ENCODE results near the gene ZIC5. TPM values are rescaled to one million over a fixed set of nuclear protein-coding genes. Genes with fewer than 3 reads are reported as not detected.

ZIC5 gene
- total and polyA plus RNA-seq, 9 of the 15 experiments (the other 6 are each of a cell fraction or from before 2014, with no cell fraction given), result 0.57 to 2.0 (median 1.1) TPM

- Histone ChIP-seq H3K27me3 (ENCODE audit: control insufficient read depth in 2 of 2, insufficient read depth in 2 of 2, low read length in 2 of 2) (no peaks in the 10 kb centered on the region), H3K9me3 (replicated peaks; ENCODE audit: control insufficient read depth, insufficient read depth, low read depth, low read length) (no peaks in the 10 kb centered on the region), H3K9me1 (ENCODE audit: control insufficient read depth, insufficient read depth, low read length) (no peaks in the 10 kb centered on the region), H3K4me3 (peak overlapping the region; percentile 59), H3K9ac (ENCODE audit: insufficient read depth in 1 of 2, low read depth in 2 of 2, low read length in 2 of 2) (peak overlapping the region; percentile 65 to 92), H2AFZ (ENCODE audit: low read depth, low read length) (no peak overlapping the region), H3K4me2 (ENCODE audit: insufficient read depth, low read length) (peak overlapping the region; percentile 85), H3K27ac (ENCODE audit: extremely low read depth, low read depth, low read length) (peak overlapping the region; percentile 92), H4K20me1 (replicated peaks; ENCODE audit: control insufficient read depth, insufficient read depth, low read length) (no peaks in the 10 kb centered on the region), H3K36me3 (ENCODE audit: control insufficient read depth, insufficient read depth, low read length) (peaks cover 14% of the 10 kb centered on the region; the same call in 1 of the 3 replicates), H3K79me2 (ENCODE audit: control insufficient read depth, insufficient read depth, low read length) (peaks cover 31% of the 10 kb centered on the region), H3K4me1 (replicated peaks in 1 of 2; ENCODE audit: control insufficient read depth in 2 of 2, insufficient read depth in 2 of 2, low read length in 2 of 2) (peaks cover 5 to 47% of the 10 kb centered on the region in 2 experiments; a peak in 3 of 5 replicates)
- CTCF ChIA-PET (ENCODE audit: low intra/inter-chr PET ratio), result no interaction called here
- BruUV-seq (replicated peaks), result no TSS peak
- in situ Hi-C loops (cut with MboI) (no loop called here), intact Hi-C loops (cut with micrococcal nuclease) (loop anchor here (5.0 kb wide), 1 partner anchor 254 kb away; no protein-coding TSS in a partner anchor)
- under 1% methylated on average over 43 of the region's 48 CpGs for WGBS (ENCODE audit: insufficient coverage, low coverage, missing lambda C conversion rate)
- POLR2A ChIA-PET, result interaction anchor here (0.7 to 2.6 kb wide), 5 partner anchors 9 to 577 kb away, joined by 3 to 7 read pairs (median 3); no protein-coding TSS in a partner anchor
- FAIRE-seq (no peak), ATAC-seq (peak; percentile 3; the same call in 1 of the 3 replicates), DNase-seq (ENCODE audit: extremely low read depth in 1 of 4, low spot score in 3 of 4) (peak in 1 of 4 experiments; percentile 35)
- TF ChIP-seq ARHGAP35 (IDR thresholded peaks at IDR 0.05; ENCODE audit: partially characterized antibody) (no peak), NFIX (CRISPR knock-in tag; IDR thresholded peaks at IDR 0.05; ENCODE audit: low read depth) (no peak), HDAC1 (IDR thresholded peaks at IDR 0.05) (0 out of 4 replicates have a peak, but pooled peaks of 1 of the 2 experiments have one; percentile 11), MGA (IDR thresholded peaks at IDR 0.05) (peak; percentile 23; the same call in 1 of the 2 replicates), RBFOX2 (IDR thresholded peaks at IDR 0.05; ENCODE audit: low read depth, low read length) (peak; percentile 1; the same call in 1 of the 2 replicates)
Observed at GRCh38 chr13:99982731-99983498, 11.3 kb upstream of the ZIC5 start.

Data from K562 (cell line).